Activated CD4-positive, alpha-beta T cell treated with anti-CD3 and anti-CD28 coated beads for 36 hours (primary cell): ENCODE results near the gene ARF1. TPM values are rescaled to one million over a fixed set of nuclear protein-coding genes. Genes with fewer than 3 reads are reported as not detected.

Source experiments
- ATAC-seq: fragments of 200-7000 bp; cut with Tn5 transposase; one replicate; pipeline ENCODE4 v1.10.0; 2021; ENCODE audit warnings: mild to moderate bottlenecking, moderate library complexity
- CTCF ChIA-PET: fragments of 350-600 bp; sonication (Branson Sonifier 250); formaldehyde crosslinking; loops from one replicate; lab custom pipeline; 2021; ENCODE audit warnings: antibody characterized with exemption; lab: Charles Lee
- POLR2A ChIA-PET: fragments of 350-600 bp; sonication (Branson Sonifier 250); formaldehyde crosslinking; loops from one replicate; lab custom pipeline; 2021; ENCODE audit warnings: antibody characterized with exemption, inconsistent platforms; lab: Charles Lee
- DNase-seq: peaks from one replicate; pipeline ENCODE4 v3.0.0-alpha.2; 2020
- H3K27ac Mint-ChIP-seq: one replicate; pipeline ENCODE4 v1.8.0; 2021; ENCODE audit warnings: mixed read lengths
- H3K27me3 Mint-ChIP-seq: one replicate; pipeline ENCODE4 v1.8.0; 2021; ENCODE audit warnings: mixed read lengths
- H3K36me3 Mint-ChIP-seq: one replicate; pipeline ENCODE4 v1.8.0; 2021; ENCODE audit warnings: low read depth, mixed read lengths
- H3K4me1 Mint-ChIP-seq: one replicate; pipeline ENCODE4 v1.8.0; 2021; ENCODE audit warnings: mixed read lengths
- H3K4me3 Mint-ChIP-seq: one replicate; pipeline ENCODE4 v1.8.0; 2021; ENCODE audit warnings: mild to moderate bottlenecking, moderate library complexity, mixed read lengths
- H3K9me3 Mint-ChIP-seq: one replicate; pipeline ENCODE4 v1.8.0; 2021; ENCODE audit warnings: low read depth, mixed read lengths
- intact Hi-C, 2 experiments: fragments of 100-400 bp; cut with DNase I in 1 of 2; cut with micrococcal nuclease in 1 of 2; formaldehyde crosslinking; loops; one replicate each; pipeline versions ENCODE4 v1.14.2 to v1.15.1; 2022 to 2024; cut with DNase I, micrococcal nuclease
- total RNA-seq, 2 experiments: library from RNA; stranded (reverse); gene quantifications; one replicate each; pipeline ENCODE4 v1.2.3, GENCODE V29; 2021

The ARF1 gene
- total RNA-seq, 2 experiments from 2014 or later, result 325 to 337 TPM

GRCh38 chr1:228041316-228041715 is 41.2 kb upstream of the ARF1 start:
- no peak for DNase-seq
- Mint-ChIP-seq H3K36me3 (no peaks in the 10 kb centered on the region), H3K9me3 (no peaks in the 10 kb centered on the region), H3K27ac (no peak overlapping the region), H3K4me1 (no peaks in the 10 kb centered on the region), H3K27me3 (peaks cover 21% of the 10 kb centered on the region), H3K4me3 (no peak overlapping the region)
- intact Hi-C loops, result no loop called here
- POLR2A ChIA-PET, result no interaction called here
- no peak for ATAC-seq
- CTCF ChIA-PET, result interaction anchor here (0.6 kb wide), 1 partner anchor 90 kb away, joined by 3 read pairs; no protein-coding TSS in a partner anchor

- ATAC-seq (no peak), DNase-seq (no peak)
- H3K27me3 Mint-ChIP-seq, result peaks cover 15% of the 10 kb centered on the region
- intact Hi-C loops, result no loop called here
- no peaks in the 10 kb centered on the region for H3K4me1 Mint-ChIP-seq
- ChIA-PET POLR2A (no interaction called here), CTCF (interaction anchor here (0.7 kb wide), 1 partner anchor 27 kb away, joined by 3 read pairs; no protein-coding TSS in a partner anchor)
- no peak overlapping the region for H3K4me3 Mint-ChIP-seq
- H3K36me3 Mint-ChIP-seq, result no peaks in the 10 kb centered on the region
- no peaks in the 10 kb centered on the region for H3K9me3 Mint-ChIP-seq
- no peak overlapping the region for H3K27ac Mint-ChIP-seq
These were observed 40.0 kb upstream of the ARF1 start for GRCh38 chr1:228042508-228042907.

DNA sequence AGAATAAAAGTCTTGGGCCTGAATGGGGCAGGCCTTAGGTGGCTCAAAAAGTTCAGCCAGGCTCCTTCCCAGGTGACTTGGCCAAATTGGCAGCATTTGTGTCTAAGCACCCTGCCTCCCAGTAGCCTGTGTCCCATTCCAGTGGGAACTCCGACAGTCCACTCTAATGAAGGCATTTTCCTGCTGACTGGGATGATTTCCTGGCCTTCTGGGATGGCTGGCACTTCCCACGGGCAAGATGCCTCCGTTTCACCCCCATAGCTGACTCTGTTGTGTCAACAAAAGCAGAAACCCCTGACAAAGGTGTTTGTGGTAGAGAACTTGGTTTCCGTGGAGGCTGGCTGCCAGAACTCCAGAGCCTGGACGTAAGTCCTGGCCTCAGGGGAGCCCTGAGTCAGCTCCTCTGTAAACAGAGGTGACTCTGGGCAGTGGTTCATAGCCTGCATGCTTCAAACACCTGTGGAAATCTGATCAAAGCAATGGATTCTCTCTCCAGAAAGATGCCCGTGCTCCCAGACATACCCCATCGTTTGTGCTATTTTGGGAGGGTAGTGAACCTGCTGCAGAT is 39.1 kb upstream of the ARF1 start:
- no peak for DNase-seq
- no peaks in the 10 kb centered on the region for H3K4me1 Mint-ChIP-seq
- H3K4me3 Mint-ChIP-seq, result no peak overlapping the region
- no peaks in the 10 kb centered on the region for H3K9me3 Mint-ChIP-seq
- ChIA-PET CTCF (no interaction called here), POLR2A (no interaction called here)
- ATAC-seq, result no peak
- no peak overlapping the region for H3K27ac Mint-ChIP-seq
- peaks cover 12% of the 10 kb centered on the region for H3K27me3 Mint-ChIP-seq
- intact Hi-C loops, result no loop called here
- no peaks in the 10 kb centered on the region for H3K36me3 Mint-ChIP-seq

DNA sequence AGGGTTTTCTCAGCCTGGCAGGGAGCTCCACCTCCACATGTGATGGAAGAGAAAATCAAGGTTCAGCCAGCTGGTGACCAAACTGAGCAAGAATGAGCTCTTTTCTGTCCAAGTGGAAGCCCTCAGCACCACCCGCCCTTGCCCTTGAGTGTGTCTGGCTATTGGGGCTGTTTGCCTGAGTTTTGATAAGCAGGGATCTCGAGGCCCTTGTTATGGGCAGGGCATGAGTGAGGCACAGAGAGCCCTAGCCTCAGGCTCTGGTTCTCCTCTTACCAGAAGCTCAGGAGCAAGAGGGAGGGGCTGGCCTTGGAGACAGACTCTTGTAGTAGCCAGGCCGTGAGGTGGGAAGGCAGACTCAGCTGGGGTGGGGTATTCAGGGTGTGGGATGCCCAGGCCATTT is 37.5 kb upstream of the ARF1 start:
- no peaks in the 10 kb centered on the region for H3K9me3 Mint-ChIP-seq
- no peak overlapping the region for H3K27ac Mint-ChIP-seq
- ChIA-PET CTCF (no interaction called here), POLR2A (no interaction called here)
- H3K27me3 Mint-ChIP-seq, result peaks cover 5% of the 10 kb centered on the region
- H3K36me3 Mint-ChIP-seq, result no peaks in the 10 kb centered on the region
- no peak for ATAC-seq
- intact Hi-C loops, result no loop called here
- no peaks in the 10 kb centered on the region for H3K4me1 Mint-ChIP-seq
- no peak for DNase-seq
- no peak overlapping the region for H3K4me3 Mint-ChIP-seq

DNA sequence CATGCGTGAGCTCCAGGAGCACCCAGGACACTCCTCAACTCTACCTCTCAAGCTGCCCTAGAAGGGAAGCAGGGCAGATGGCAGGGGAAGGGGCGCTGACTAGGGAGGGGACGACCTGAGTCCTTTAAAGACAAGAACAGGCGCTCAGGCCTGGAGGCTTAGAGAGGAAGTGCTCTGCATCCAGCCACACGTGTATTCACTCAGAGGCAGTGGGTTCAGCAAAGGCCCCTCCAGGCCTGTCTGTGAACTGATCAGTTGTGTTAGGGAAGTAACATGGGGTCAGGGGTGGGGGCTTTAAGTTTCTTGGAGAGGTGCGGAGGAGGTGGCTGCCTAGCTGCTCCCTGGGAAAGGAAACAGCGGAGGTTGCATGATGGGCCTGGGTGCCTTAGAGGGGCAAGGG is 37.1 kb upstream of the ARF1 start:
- H3K4me3 Mint-ChIP-seq, result no peak overlapping the region
- no peaks in the 10 kb centered on the region for H3K9me3 Mint-ChIP-seq

GRCh38 chr1:228045871-228046270 is 36.6 kb upstream of the ARF1 start:
- Mint-ChIP-seq H3K27me3 (peaks cover 4% of the 10 kb centered on the region), H3K27ac (no peak overlapping the region), H3K4me1 (no peaks in the 10 kb centered on the region), H3K9me3 (no peaks in the 10 kb centered on the region), H3K36me3 (no peaks in the 10 kb centered on the region), H3K4me3 (no peak overlapping the region)
- DNase-seq (no peak), ATAC-seq (no peak)
- CTCF ChIA-PET, result no interaction called here
- POLR2A ChIA-PET, result no interaction called here
- intact Hi-C loops, result no loop called here

More for the DNA sequence above, 37.1 kb upstream of the ARF1 start:
- Mint-ChIP-seq H3K27me3 (peaks cover 4% of the 10 kb centered on the region), H3K4me1 (no peaks in the 10 kb centered on the region), H3K27ac (no peak overlapping the region), H3K36me3 (no peaks in the 10 kb centered on the region)
- ATAC-seq (no peak), DNase-seq (no peak)
- POLR2A ChIA-PET, result no interaction called here
- intact Hi-C loops, result no loop called here
- CTCF ChIA-PET, result no interaction called here

DNA sequence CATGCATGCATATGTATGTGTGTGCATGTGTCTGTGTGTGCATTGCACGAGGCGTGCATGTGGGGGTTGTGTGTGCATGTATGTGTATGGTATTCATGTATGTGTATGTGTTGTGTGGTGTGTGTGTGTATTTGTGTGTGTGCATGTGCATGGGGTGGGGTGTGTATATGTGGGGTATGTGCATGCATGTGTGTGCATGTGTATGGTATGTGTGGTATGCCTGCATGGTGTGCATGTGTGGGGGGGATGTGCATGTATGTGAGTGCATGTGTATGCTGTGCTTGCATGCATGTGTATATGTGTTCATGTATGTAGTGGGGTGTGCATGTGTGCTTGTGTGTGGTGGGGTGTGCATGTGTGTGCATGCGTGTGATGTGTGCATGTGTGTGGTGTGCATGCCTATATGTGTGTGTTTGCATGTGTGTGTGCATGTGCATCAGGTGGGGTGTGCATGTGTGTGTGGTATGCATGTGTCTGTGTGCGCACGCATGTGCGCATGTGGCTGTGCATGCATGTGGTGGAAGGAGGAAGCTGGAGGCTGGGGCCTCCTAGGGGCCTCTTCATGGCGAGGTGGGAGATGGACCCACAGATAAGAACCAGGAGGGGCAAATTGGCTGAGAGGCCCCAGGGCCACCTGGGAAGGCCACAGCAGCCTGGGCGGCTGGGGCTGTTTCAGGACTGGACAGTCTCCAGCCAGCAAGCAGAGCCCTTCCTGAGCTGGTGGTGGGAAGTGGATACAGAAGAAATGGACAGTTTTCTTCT is 35.9 kb upstream of the ARF1 start:
- DNase-seq (no peak), ATAC-seq (no peak)
- Mint-ChIP-seq H3K9me3 (no peaks in the 10 kb centered on the region), H3K36me3 (no peaks in the 10 kb centered on the region), H3K4me1 (no peaks in the 10 kb centered on the region), H3K4me3 (no peak overlapping the region), H3K27ac (no peak overlapping the region), H3K27me3 (peaks cover 6% of the 10 kb centered on the region)
- POLR2A ChIA-PET, result no interaction called here
- CTCF ChIA-PET, result no interaction called here
- intact Hi-C loops, result no loop called here

DNA sequence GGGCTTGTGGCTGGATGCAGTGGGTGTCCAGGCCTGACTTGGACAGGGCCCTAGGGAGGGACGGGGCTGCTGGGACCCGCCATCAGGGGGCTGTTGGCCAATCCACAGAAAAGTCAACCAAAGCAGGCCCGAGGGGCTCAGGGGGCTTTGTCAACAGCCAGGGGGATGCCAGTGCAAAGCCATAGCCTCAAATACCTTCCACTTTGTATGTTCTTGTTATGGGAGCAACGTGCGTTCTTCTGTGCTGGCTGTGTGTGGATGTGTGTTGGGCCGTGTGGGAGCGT is 35.4 kb upstream of the ARF1 start:
- Mint-ChIP-seq H3K9me3 (no peaks in the 10 kb centered on the region), H3K4me3 (no peak overlapping the region), H3K27me3 (peaks cover 9% of the 10 kb centered on the region), H3K4me1 (no peaks in the 10 kb centered on the region), H3K36me3 (no peaks in the 10 kb centered on the region), H3K27ac (no peak overlapping the region)
- ATAC-seq, result no peak
- no peak for DNase-seq
- POLR2A ChIA-PET, result no interaction called here
- CTCF ChIA-PET, result no interaction called here
- intact Hi-C loops, result no loop called here

DNA sequence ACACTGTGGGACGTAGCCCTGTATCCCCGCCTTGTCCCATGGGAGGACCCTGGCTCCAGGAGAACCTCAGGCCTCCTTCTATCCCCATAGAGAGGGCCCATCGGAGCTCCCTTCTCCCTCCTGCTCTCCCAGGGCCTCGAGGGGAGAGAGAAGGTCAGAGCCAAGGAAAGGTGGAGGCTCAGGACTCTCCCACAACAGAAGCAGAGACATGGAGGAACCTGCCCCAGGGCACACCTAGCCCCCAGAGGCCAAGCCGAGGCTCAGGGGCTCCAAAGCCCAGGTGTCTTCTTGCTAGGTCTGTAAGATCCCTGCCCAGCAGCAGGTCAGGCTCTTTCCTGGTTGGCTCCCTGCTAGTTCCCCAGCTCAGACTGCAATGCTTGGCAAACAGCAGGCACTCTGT is 34.4 kb upstream of the ARF1 start:
- H3K27ac Mint-ChIP-seq, result no peak overlapping the region
- no peaks in the 10 kb centered on the region for H3K36me3 Mint-ChIP-seq
- peaks cover 18% of the 10 kb centered on the region for H3K27me3 Mint-ChIP-seq
- DNase-seq (no peak), ATAC-seq (no peak)
- ChIA-PET POLR2A (no interaction called here), CTCF (no interaction called here)
- H3K4me3 Mint-ChIP-seq, result no peak overlapping the region
- intact Hi-C loops, result no loop called here
- H3K9me3 Mint-ChIP-seq, result no peaks in the 10 kb centered on the region
- no peaks in the 10 kb centered on the region for H3K4me1 Mint-ChIP-seq

- no peaks in the 10 kb centered on the region for H3K36me3 Mint-ChIP-seq
- H3K4me3 Mint-ChIP-seq, result no peak overlapping the region
- intact Hi-C loops, result no loop called here
- ChIA-PET CTCF (no interaction called here), POLR2A (no interaction called here)
- ATAC-seq (no peak), DNase-seq (no peak)
- H3K27ac Mint-ChIP-seq, result no peak overlapping the region
- H3K27me3 Mint-ChIP-seq, result peaks cover 22% of the 10 kb centered on the region
- H3K9me3 Mint-ChIP-seq, result no peaks in the 10 kb centered on the region
- H3K4me1 Mint-ChIP-seq, result no peaks in the 10 kb centered on the region
These were observed 33.7 kb upstream of the ARF1 start for GRCh38 chr1:228048659-228049298.

GRCh38 chr1:228050571-228051231 is 31.8 kb upstream of the ARF1 start:
- Mint-ChIP-seq H3K27me3 (peaks cover 26% of the 10 kb centered on the region), H3K36me3 (no peaks in the 10 kb centered on the region), H3K4me3 (no peak overlapping the region), H3K9me3 (no peaks in the 10 kb centered on the region), H3K27ac (no peak overlapping the region), H3K4me1 (no peaks in the 10 kb centered on the region)
- ATAC-seq (no peak), DNase-seq (no peak)
- intact Hi-C loops, result no loop called here
- ChIA-PET POLR2A (no interaction called here), CTCF (no interaction called here)
